H1 (cell line): ENCODE data around the gene C1QL1. TPM values are rescaled to one million over a fixed set of nuclear protein-coding genes. Genes with fewer than 3 reads are reported as not detected.

ENCODE experiments used
- E2F6 ChIP-seq: IDR thresholded peaks from 2 replicates; pipeline ENCODE4 v1.6.1; 2012; ENCODE audit warnings: inconsistent platforms
- RNF2 ChIP-seq: fragments of 200-900, 300-1000 bp; sonication (generic); IDR thresholded peaks from 2 replicates; pipeline ENCODE4 v1.7.1; 2016; ENCODE audit warnings: borderline replicate concordance, low read depth, mild to moderate bottlenecking, antibody characterized with exemption, low read length; ENCODE audit not compliant: poor library complexity, severe bottlenecking; ENCODE audit errors: missing control alignments
- polyA plus RNA-seq, 7 experiments: library from polyadenylated mRNA; depleted of rRNA in 3 of 7; stranded (reverse) in 5 of 7; unstranded in 2 of 7; fragments of >200 nt in 5 of 7; fragments of 200-250 nt in 2 of 7; gene quantifications; 1 replicate in 5 of 7; 2 replicates in 1 of 7; 4 replicates in 1 of 7; pipeline versions ENCODE4 v1.2.1 to v1.2.3, GENCODE V29; 2011 to 2013; ENCODE audit warnings: missing spikeins in 2 of 7, mixed read lengths in 2 of 7
- total RNA-seq: library from RNA; stranded (reverse); fragmentation: NEBNext Ultra II Directional; extraction: Animal tissue kit (Norgen Biotek cat#: 25700); gene quantifications from 2 replicates; pipeline ENCODE4 v1.2.1, GENCODE V29; 2021

Gene C1QL1
- total and polyA plus RNA-seq, 2 of the 8 experiments (the other 6 are each of a cell fraction or from before 2014, with no cell fraction given): 7.6 to 10.5 TPM

DNA sequence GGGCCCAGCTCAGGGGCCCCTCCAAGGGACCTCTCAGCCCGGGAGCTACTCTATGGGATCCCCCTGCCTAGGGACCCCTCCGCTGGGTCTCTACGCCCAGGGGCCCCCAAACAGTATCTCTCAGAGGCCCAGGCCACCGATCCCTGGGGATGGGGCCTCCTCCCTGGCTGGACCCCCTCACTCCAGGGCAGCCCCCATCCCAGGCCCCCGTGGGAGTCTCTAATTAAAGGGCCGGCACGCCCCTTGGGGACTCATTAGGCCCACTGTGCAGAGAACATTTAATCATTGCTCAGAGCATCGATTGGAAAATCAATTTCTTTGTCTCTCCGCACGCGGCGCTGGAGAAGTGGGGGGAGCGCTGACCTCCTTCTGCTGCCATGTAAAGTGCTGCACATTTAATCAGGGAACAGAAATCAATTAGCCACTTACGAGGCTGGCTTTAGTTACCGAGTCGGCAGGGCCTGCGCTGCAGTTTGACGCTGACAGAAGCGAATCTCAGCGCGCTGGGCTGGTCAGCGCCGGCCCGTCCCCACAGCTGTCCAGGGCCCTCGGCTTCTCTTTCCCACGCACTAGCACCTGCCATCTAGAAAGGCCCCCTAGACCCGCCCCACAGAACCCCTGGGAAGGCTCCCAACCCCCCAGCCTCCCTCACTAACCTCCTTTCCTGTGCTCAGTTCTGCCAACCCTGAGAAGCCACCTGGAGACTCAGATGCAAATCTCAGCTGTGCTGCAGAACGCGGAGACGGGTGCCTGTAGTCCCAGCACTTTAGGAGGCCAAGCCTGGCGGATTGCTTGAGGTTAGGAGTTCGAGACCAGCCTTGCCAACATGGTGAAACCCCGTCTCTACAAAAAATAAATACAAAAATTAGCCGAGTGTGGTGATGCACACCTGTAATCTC lies 20.2 kb upstream of the C1QL1 start (continued):
- TF ChIP-seq E2F6: peak; percentile 55
- peak; percentile 46 for TF ChIP-seq RNF2
